Hepatocyte (in vitro differentiated cells): Measurements from ENCODE around the gene DDX17.

Source experiments
- CTCF ChIP-seq: fragments of 200-600 bp; sonication (generic); IDR thresholded peaks from 2 replicates; pipeline ENCODE4 v1.5.1; 2016; ENCODE audit warnings: antibody characterized with exemption, mild to moderate bottlenecking; ENCODE audit not compliant: poor library complexity
- EZH2 ChIP-seq: fragments of 200-600 bp; sonication (generic); IDR thresholded peaks from 2 replicates; pipeline ENCODE4 v1.6.1; 2016; ENCODE audit warnings: antibody characterized with exemption, mild to moderate bottlenecking, borderline replicate concordance
- EZH2phosphoT487 ChIP-seq: fragments of 200-600 bp; sonication (generic); IDR thresholded peaks from one replicate; pipeline ENCODE4 v1.6.1; 2018; ENCODE audit warnings: antibody characterized with exemption, mild to moderate bottlenecking, low read depth, moderate library complexity; ENCODE audit not compliant: unreplicated experiment, severe bottlenecking

- TF ChIP-seq CTCF (no peak), EZH2phosphoT487 (no peak), EZH2 (no peak)
Measured at GRCh38 chr22:38469306-38469781, 36.8 kb downstream of the DDX17 start.
